Psoas muscle (tissue), 8 donors: ENCODE results near the gene RFXAP. TPM values are rescaled to one million over a fixed set of nuclear protein-coding genes. Genes with fewer than 3 reads are reported as not detected.

ENCODE experiments used
- ATAC-seq, 4 donors: fragments of 200-7000 bp; cut with Tn5 transposase; one replicate each; pipeline ENCODE4 v1.9.1; 2020; ENCODE audit warnings: moderate library complexity in 3 of 4, mild to moderate bottlenecking in 2 of 4
- DNase-seq, 2 donors: peaks; one replicate each; pipeline ENCODE4 v3.0.0-alpha.2; 2020
- H3K27ac ChIP-seq: fragments of 200-600 bp; one replicate; pipeline ENCODE4 v1.8.0; 2022
- H3K27me3 ChIP-seq, 3 donors: fragments of 200-600 bp in 1 of 3; one replicate each; pipeline versions ENCODE4 v1.6.1 to v1.8.0; 2013 to 2022; ENCODE audit warnings: low read length in 2 of 3, mild to moderate bottlenecking in 2 of 3, moderate library complexity in 1 of 3; ENCODE audit not compliant: insufficient read depth in 3 of 3
- H3K36me3 ChIP-seq, 2 donors: fragments of 200-600 bp in 1 of 2; one replicate each; pipeline versions ENCODE4 v1.6.1 to v1.8.0; 2013 to 2022; ENCODE audit warnings: low read depth in 1 of 2, mild to moderate bottlenecking in 1 of 2, moderate library complexity in 1 of 2; ENCODE audit not compliant: insufficient read depth in 1 of 2
- H3K4me1 ChIP-seq: fragments of 200-600 bp; one replicate; pipeline ENCODE4 v1.8.0; 2022
- H3K4me3 ChIP-seq: fragments of 200-600 bp; one replicate; pipeline ENCODE4 v1.8.0; 2022; ENCODE audit warnings: mild to moderate bottlenecking
- H3K9me3 ChIP-seq: fragments of 200-600 bp; one replicate; pipeline ENCODE4 v1.8.0; 2022
- WGBS, 3 donors: extraction: QIAGEN DNeasy Blood & Tissue Kit; methylation state at CpG; one replicate each; pipeline versions ENCODE4 v1.1.6 to v1.1.7; 2013; 5-methylcytosine and 5-hydroxymethylcytosine counted together
- intact Hi-C, 2 donors: fragments of 100-400 bp; cut with DNase I; formaldehyde crosslinking; loops; one replicate each; pipeline versions ENCODE4 v1.11.0 to v1.14.2; 2022
- polyA plus RNA-seq, 3 donors: library from polyadenylated mRNA; stranded (reverse); fragments of 200-250 nt; gene quantifications; one replicate each; pipeline ENCODE4 v1.2.3, GENCODE V29; 2013
- total RNA-seq, 4 donors: library from RNA; stranded (reverse); fragmentation: NEBNext Ultra II Directional in 2 of 4; extraction: Animal tissue kit (Norgen Biotek cat#: 25700) in 2 of 4; gene quantifications; one replicate each; pipeline versions ENCODE4 v1.2.1 to v1.2.4, GENCODE V29; 2021 to 2023
- TF ChIP-seq, protein P1 (sequence below): fragments of 200-600 bp; IDR thresholded peaks from one replicate; pipeline ENCODE4 v1.8.0; 2022; ENCODE audit warnings: antibody characterized with exemption
- donor health status: healthy with polysubstance abuse.
- donor health status: DM: no; HTN: no; CAD: no; lungs with moderate emphysema.
- donor health status: Bipolar disorder and iron deficiency.
- donor health status: healthy.
- donor health status: DM: yes; HTN: yes; CAD: no.
- donor health status: DM: no; HTN: no; CAD: no.
- donor health status: DM: no; HTN: no; CAD: no.
- donor health status: DM: yes; HTN: yes; CAD: no.

RFXAP gene
- total and polyA plus RNA-seq, 7 donors, result 1.2 to 4.1 (median 1.7) TPM

DNA sequence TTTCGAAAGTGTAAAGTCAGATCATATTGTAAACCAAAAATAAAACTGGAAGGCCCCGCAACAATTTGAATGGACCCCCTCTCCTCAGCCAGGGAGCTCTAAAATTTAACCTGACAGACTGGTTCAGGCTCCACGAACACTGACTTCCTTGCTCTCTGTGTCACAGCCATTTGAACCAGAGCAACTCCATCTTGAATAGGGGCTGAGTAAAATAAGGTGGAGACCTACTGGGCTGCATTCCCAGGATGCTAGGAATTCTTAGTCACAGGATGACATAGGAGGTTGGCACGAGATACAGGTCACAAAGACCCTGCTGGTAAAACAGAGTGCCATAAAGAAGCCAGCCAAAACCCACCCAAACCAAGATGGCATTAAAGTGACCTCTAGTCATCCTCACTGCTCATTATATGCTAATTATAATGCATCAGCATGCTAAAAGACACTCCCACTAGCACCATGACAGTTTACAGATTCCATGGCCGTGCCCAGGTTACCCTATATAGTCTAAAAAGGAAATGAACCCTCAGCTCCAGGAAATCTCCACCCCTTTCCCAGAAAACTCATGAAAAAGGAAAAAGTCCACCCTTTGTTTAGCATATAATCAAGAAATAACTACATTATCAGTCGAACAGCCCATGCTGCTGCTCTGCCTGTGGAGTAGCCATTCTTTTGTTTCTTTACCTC is 43.1 kb downstream of the RFXAP start:
- TF ChIP-seq, protein P1, sequence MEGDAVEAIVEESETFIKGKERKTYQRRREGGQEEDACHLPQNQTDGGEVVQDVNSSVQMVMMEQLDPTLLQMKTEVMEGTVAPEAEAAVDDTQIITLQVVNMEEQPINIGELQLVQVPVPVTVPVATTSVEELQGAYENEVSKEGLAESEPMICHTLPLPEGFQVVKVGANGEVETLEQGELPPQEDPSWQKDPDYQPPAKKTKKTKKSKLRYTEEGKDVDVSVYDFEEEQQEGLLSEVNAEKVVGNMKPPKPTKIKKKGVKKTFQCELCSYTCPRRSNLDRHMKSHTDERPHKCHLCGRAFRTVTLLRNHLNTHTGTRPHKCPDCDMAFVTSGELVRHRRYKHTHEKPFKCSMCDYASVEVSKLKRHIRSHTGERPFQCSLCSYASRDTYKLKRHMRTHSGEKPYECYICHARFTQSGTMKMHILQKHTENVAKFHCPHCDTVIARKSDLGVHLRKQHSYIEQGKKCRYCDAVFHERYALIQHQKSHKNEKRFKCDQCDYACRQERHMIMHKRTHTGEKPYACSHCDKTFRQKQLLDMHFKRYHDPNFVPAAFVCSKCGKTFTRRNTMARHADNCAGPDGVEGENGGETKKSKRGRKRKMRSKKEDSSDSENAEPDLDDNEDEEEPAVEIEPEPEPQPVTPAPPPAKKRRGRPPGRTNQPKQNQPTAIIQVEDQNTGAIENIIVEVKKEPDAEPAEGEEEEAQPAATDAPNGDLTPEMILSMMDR, result no peak
- ATAC-seq (no peak), DNase-seq (no peak)
- Histone ChIP-seq H3K36me3 (peaks cover 0 to 40% of the 10 kb centered on the region in 2 donors), H3K27ac (no peak overlapping the region), H3K4me1 (no peaks in the 10 kb centered on the region), H3K9me3 (no peaks in the 10 kb centered on the region), H3K27me3 (no peaks in the 10 kb centered on the region), H3K4me3 (no peak overlapping the region)
- intact Hi-C loops, result no loop called here
- WGBS, 3 donors, result 78 to 86% (median 81%) methylated on average over 6 of the region's 6 CpGs

DNA sequence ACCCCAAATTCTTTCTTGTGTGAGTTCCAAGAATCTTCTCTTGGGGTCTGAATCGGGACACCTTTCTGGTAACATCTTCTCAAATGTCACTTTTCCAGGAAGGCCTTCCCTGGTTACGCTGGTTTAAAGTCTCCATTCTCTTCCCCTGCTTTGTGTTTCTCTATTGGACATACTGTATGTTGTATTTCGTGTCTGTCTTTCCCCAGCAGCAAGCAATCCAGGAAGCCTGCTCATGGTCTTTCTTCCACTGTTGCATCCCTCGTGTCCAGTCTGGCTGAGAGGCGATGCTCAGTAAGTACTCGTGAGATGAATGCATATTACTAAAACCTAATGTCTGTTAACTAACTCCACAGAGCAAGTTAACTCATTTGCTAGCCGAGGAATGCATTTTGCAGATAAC is 43.7 kb downstream of the RFXAP start:
- intact Hi-C loops, result no loop called here
- Histone ChIP-seq H3K9me3 (no peaks in the 10 kb centered on the region), H3K27me3 (no peaks in the 10 kb centered on the region), H3K36me3 (peaks cover 0 to 44% of the 10 kb centered on the region in 2 donors), H3K4me1 (no peaks in the 10 kb centered on the region), H3K4me3 (no peak overlapping the region), H3K27ac (no peak overlapping the region)
- ATAC-seq (no peak), DNase-seq (no peak)
- 77 to 82% (median 77%) methylated on average over 7 of the region's 7 CpGs for WGBS, 3 donors
- TF ChIP-seq, protein P1, result no peak

GRCh38 chr13:36865265-36865664 is 46.2 kb downstream of the RFXAP start:
- no peaks in the 10 kb centered on the region for H3K9me3 ChIP-seq
- no peaks in the 10 kb centered on the region for H3K27me3 ChIP-seq
- H3K27ac ChIP-seq, result no peak overlapping the region
- no peak for DNase-seq
- H3K4me3 ChIP-seq, result no peak overlapping the region
- ATAC-seq, result no peak
- H3K36me3 ChIP-seq, result peaks cover 0 to 58% of the 10 kb centered on the region in 2 donors
- TF ChIP-seq, protein P1, result no peak
- no peaks in the 10 kb centered on the region for H3K4me1 ChIP-seq
- intact Hi-C loops, result no loop called here
- WGBS, 3 donors, result 92 to 97% (median 93%) methylated on average over 5 of the region's 5 CpGs

DNA sequence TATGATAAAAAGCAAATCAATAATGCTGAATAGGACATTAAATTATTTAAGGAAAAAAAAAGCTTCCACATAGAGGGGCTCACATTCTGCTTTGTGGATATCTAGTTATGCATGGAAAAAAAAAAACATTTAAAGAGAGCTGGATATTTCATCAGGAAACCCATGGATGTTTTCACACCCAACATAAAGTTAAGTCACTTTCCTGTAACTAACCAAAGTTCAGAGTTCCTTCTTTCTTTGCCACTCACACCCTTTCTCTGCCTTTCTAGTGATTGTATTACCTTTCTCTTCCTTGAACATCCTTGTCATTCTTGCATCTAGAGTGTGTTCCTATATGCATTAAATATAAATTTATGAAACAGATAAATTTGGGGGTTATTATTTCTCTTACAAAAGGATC is 47.2 kb downstream of the RFXAP start:
- H3K4me3 ChIP-seq, result no peak overlapping the region
- DNase-seq (no peak), ATAC-seq (no peak)
- H3K27ac ChIP-seq, result no peak overlapping the region
- TF ChIP-seq, protein P1, result no peak
- H3K27me3 ChIP-seq, result no peaks in the 10 kb centered on the region
- peaks cover 0 to 68% of the 10 kb centered on the region in 2 donors for H3K36me3 ChIP-seq
- no peaks in the 10 kb centered on the region for H3K9me3 ChIP-seq
- intact Hi-C loops, result no loop called here
- H3K4me1 ChIP-seq, result no peaks in the 10 kb centered on the region
